H1 (cell line): ENCODE measurements around the gene CCDC192. TPM values are rescaled to one million over a fixed set of nuclear protein-coding genes. Genes with fewer than 3 reads are reported as not detected.

Experiments
- CTCF ChIA-PET: fragments of 300-600 bp; sonication (Branson Sonifier 250); formaldehyde crosslinking; loops from one replicate; lab custom pipeline; 2021; ENCODE audit not compliant: partially characterized antibody; lab: Charles Lee
- POLR2A ChIA-PET: fragments of 300-600 bp; sonication (Branson Sonifier 250); formaldehyde crosslinking; loops from one replicate; lab custom pipeline; 2021; ENCODE audit warnings: inconsistent platforms; ENCODE audit not compliant: partially characterized antibody; lab: Charles Lee
- DNase-seq, 2 experiments: peaks; one replicate each; pipeline versions ENCODE4 v3.0.0 to v3.0.0-alpha.2; 2010 to 2022; ENCODE audit warnings: low spot score in 2 of 2, low read depth in 1 of 2, mixed read lengths in 1 of 2
- FAIRE-seq: peaks from 2 replicates; lab custom pipeline; 2011; peaks lifted over from hg19 to GRCh38; lab: Jason Lieb, UNC
- H2AFZ ChIP-seq: 2 replicates; pipeline ENCODE4 v1.8.1; 2012; ENCODE audit warnings: low read length, inconsistent platforms
- H2AK5ac ChIP-seq: 2 replicates; pipeline ENCODE4 v1.6.1; 2013; ENCODE audit warnings: low read depth, low read length
- H2BK120ac ChIP-seq: replicated peaks from 2 replicates; pipeline ENCODE3; 2013; ENCODE audit warnings: low read depth, low read length, inconsistent platforms
- H2BK12ac ChIP-seq: 2 replicates; pipeline ENCODE4 v1.6.1; 2013; ENCODE audit warnings: low read depth, low read length
- H2BK15ac ChIP-seq: 2 replicates; pipeline ENCODE4 v1.6.1; 2013; ENCODE audit warnings: low read length
- H2BK20ac ChIP-seq: 2 replicates; pipeline ENCODE4 v1.6.1; 2013; ENCODE audit warnings: low read length
- H2BK5ac ChIP-seq: 2 replicates; pipeline ENCODE4 v1.6.1; 2013; ENCODE audit warnings: low read depth, low read length
- H3K14ac ChIP-seq: 2 replicates; pipeline ENCODE4 v1.6.1; 2013; ENCODE audit warnings: inconsistent platforms; ENCODE audit not compliant: insufficient read length
- H3K18ac ChIP-seq: 2 replicates; pipeline ENCODE4 v1.6.1; 2013; ENCODE audit warnings: low read length; ENCODE audit errors: extremely low read depth
- H3K23ac ChIP-seq: 2 replicates; pipeline ENCODE4 v1.6.1; 2013; ENCODE audit warnings: inconsistent platforms; ENCODE audit not compliant: insufficient read length
- H3K23me2 ChIP-seq: 2 replicates; pipeline ENCODE4 v1.6.1; 2013; ENCODE audit warnings: low read depth, low read length
- H3K27ac ChIP-seq: 2 replicates; pipeline ENCODE4 v1.6.1; 2011; ENCODE audit warnings: low read depth, low read length, inconsistent platforms
- H3K27me3 ChIP-seq, 4 experiments: replicated peaks in 1 of 4; 1 replicate in 1 of 4; 2 replicates in 3 of 4; pipeline versions ENCODE4 v1.6.1 to v1.8.1; 2011 to 2013; ENCODE audit warnings: low read length in 3 of 4, mild to moderate bottlenecking in 3 of 4, inconsistent platforms in 2 of 4, mixed read lengths in 2 of 4, moderate library complexity in 1 of 4; ENCODE audit not compliant: control insufficient read depth in 3 of 4, insufficient read depth in 3 of 4; ENCODE audit errors: extremely low read depth in 1 of 4
- H3K36me3 ChIP-seq, 4 experiments: 2 replicates each; pipeline versions ENCODE4 v1.6.1 to v1.8.1; 2011 to 2013; ENCODE audit warnings: mild to moderate bottlenecking in 4 of 4, low read length in 3 of 4, moderate library complexity in 2 of 4, control low read depth in 1 of 4, inconsistent platforms in 1 of 4; ENCODE audit not compliant: insufficient read depth in 4 of 4, control insufficient read depth in 2 of 4
- H3K4ac ChIP-seq: replicated peaks from 2 replicates; pipeline ENCODE3; 2013; ENCODE audit warnings: low read length, low read depth, mixed read lengths, inconsistent platforms; ENCODE audit not compliant: insufficient read length
- H3K4me1 ChIP-seq, 4 experiments: replicated peaks in 1 of 4; 1 replicate in 1 of 4; 2 replicates in 3 of 4; pipeline versions ENCODE4 v1.6.1 to v1.8.1; 2011 to 2013; ENCODE audit warnings: low read length in 3 of 4, inconsistent platforms in 2 of 4, mixed read lengths in 1 of 4; ENCODE audit not compliant: insufficient read depth in 4 of 4, control insufficient read depth in 3 of 4
- H3K4me2 ChIP-seq, 2 experiments: 2 replicates each; pipeline versions ENCODE4 v1.6.1 to v1.8.1; 2011 to 2013; ENCODE audit warnings: low read depth in 2 of 2, low read length in 2 of 2, control low read depth in 1 of 2, inconsistent platforms in 1 of 2, mild to moderate bottlenecking in 1 of 2; ENCODE audit not compliant: insufficient read depth in 1 of 2
- H3K4me3 ChIP-seq, 4 experiments: fragments of 200-600, 300-600 bp in 1 of 4; sonication (generic), shearing (Covaris generic), sonication (Bioruptor Twin) in 1 of 4; 2 replicates each; pipeline versions ENCODE4 v1.5.1 to v1.8.1; 2011 to 2016; ENCODE audit warnings: low read length in 4 of 4, low read depth in 3 of 4, control low read depth in 2 of 4, inconsistent platforms in 2 of 4, mild to moderate bottlenecking in 2 of 4, mixed read lengths in 1 of 4, moderate library complexity in 1 of 4; ENCODE audit not compliant: insufficient read depth in 2 of 4; ENCODE audit errors: extremely low read depth in 1 of 4
- H3K56ac ChIP-seq: replicated peaks from 2 replicates; pipeline ENCODE3; 2013; ENCODE audit warnings: low read depth, mild to moderate bottlenecking, mixed read lengths, low read length, inconsistent platforms; ENCODE audit not compliant: insufficient read length
- H3K79me1 ChIP-seq: 2 replicates; pipeline ENCODE4 v1.6.1; 2013; ENCODE audit warnings: low read depth, low read length, control low read depth
- H3K79me2 ChIP-seq, 2 experiments: 2 replicates each; pipeline versions ENCODE4 v1.6.1 to v1.8.1; 2012 to 2013; ENCODE audit warnings: low read length in 2 of 2, mild to moderate bottlenecking in 2 of 2, inconsistent platforms in 1 of 2; ENCODE audit not compliant: insufficient read depth in 2 of 2, control insufficient read depth in 1 of 2
- H3K9ac ChIP-seq, 4 experiments: replicated peaks in 1 of 4; 1 replicate in 1 of 4; 2 replicates in 3 of 4; pipeline versions ENCODE4 v1.6.1 to v1.8.1; 2011 to 2013; ENCODE audit warnings: low read depth in 3 of 4, low read length in 3 of 4, control low read depth in 2 of 4, mild to moderate bottlenecking in 2 of 4, moderate library complexity in 2 of 4, inconsistent platforms in 1 of 4; ENCODE audit errors: extremely low read depth in 1 of 4
- H3K9me3 ChIP-seq, 2 experiments: 2 replicates each; pipeline versions ENCODE4 v1.6.1 to v1.8.1; 2012 to 2013; ENCODE audit warnings: mild to moderate bottlenecking in 2 of 2, moderate library complexity in 2 of 2, control low read depth in 1 of 2, inconsistent platforms in 1 of 2, low read depth in 1 of 2, low read length in 1 of 2, mixed read lengths in 1 of 2; ENCODE audit not compliant: insufficient read depth in 2 of 2
- H4K20me1 ChIP-seq, 2 experiments: replicated peaks in 1 of 2; 2 replicates each; pipeline versions ENCODE3 to v1.8.1; 2011 to 2013; ENCODE audit warnings: inconsistent platforms in 2 of 2, low read length in 2 of 2, mild to moderate bottlenecking in 1 of 2; ENCODE audit not compliant: insufficient read depth in 2 of 2, control insufficient read depth in 1 of 2
- H4K5ac ChIP-seq: 2 replicates; pipeline ENCODE4 v1.6.1; 2013; ENCODE audit warnings: low read length, low read depth, mixed read lengths, inconsistent platforms; ENCODE audit not compliant: insufficient read length
- H4K8ac ChIP-seq: 2 replicates; pipeline ENCODE4 v1.8.0; 2013; ENCODE audit warnings: mild to moderate bottlenecking, moderate library complexity, low read length, inconsistent platforms; ENCODE audit not compliant: insufficient read depth; ENCODE audit errors: extremely low read depth
- H4K91ac ChIP-seq: replicated peaks from 2 replicates; pipeline ENCODE3; 2013; ENCODE audit warnings: low read length, mixed read lengths, inconsistent platforms; ENCODE audit not compliant: insufficient read length
- CBX8 ChIP-seq: fragments of 300-800, 300-1000 bp; sonication (generic); IDR thresholded peaks from 2 replicates; pipeline ENCODE4 v1.7.1; 2016; ENCODE audit warnings: low read depth, low read length, borderline replicate concordance
- GABPA ChIP-seq: IDR thresholded peaks from 2 replicates; pipeline ENCODE4 v1.6.1; 2011; ENCODE audit warnings: mild to moderate bottlenecking, low read length, moderate library complexity, borderline replicate concordance; ENCODE audit not compliant: insufficient read depth
- KDM1A ChIP-seq: fragments of 200-600, 300-600 bp; sonication (generic); IDR thresholded peaks from 2 replicates; pipeline ENCODE4 v1.7.1; 2016; ENCODE audit warnings: mild to moderate bottlenecking, low read length, borderline replicate concordance
- KDM5A ChIP-seq: fragments of 200-600 bp; IDR thresholded peaks from 2 replicates; pipeline ENCODE4 v1.7.1; 2012; ENCODE audit warnings: mild to moderate bottlenecking, low read length, inconsistent platforms, mixed read lengths
- MAFK ChIP-seq: IDR thresholded peaks from 2 replicates; pipeline ENCODE4 v1.6.1; 2012; ENCODE audit warnings: low read depth, mild to moderate bottlenecking, improper control_type of control experiment, low read length
- POU5F1 ChIP-seq: IDR thresholded peaks from 2 replicates; pipeline ENCODE4 v1.6.1; 2011; ENCODE audit warnings: low read depth, mild to moderate bottlenecking, low read length, moderate library complexity
- RAD21 ChIP-seq, 2 experiments: IDR thresholded peaks in 1 of 2; conservative IDR thresholded peaks in 1 of 2; 2 replicates each; pipeline ENCODE4 v1.6.1; 2011; ENCODE audit warnings: low read depth in 2 of 2, low read length in 2 of 2, improper control_type of control experiment in 1 of 2, inconsistent platforms in 1 of 2, mild to moderate bottlenecking in 1 of 2, moderate library complexity in 1 of 2
- SUZ12 ChIP-seq: fragments of 200-600 bp; sonication (generic); IDR thresholded peaks from 2 replicates; pipeline ENCODE4 v1.6.1; 2012; ENCODE audit warnings: mild to moderate bottlenecking, inconsistent platforms, low read length, moderate library complexity, mixed read lengths
- WGBS, 2 experiments: shearing (Covaris generic) in 1 of 2; methylation state at CpG; one replicate each; pipeline versions ENCODE4 v1.1.6 to v1.1.7; 2013 to 2015; ENCODE audit warnings: low lambda C conversion rate in 2 of 2, mixed read lengths in 2 of 2, inconsistent platforms in 1 of 2, low coverage in 1 of 2, missing lambda C conversion rate in 1 of 2; ENCODE audit not compliant: insufficient replicate concordance in 2 of 2, insufficient coverage in 1 of 2, insufficient read length in 1 of 2; ENCODE audit errors: extremely low coverage in 1 of 2, missing lambda C conversion rate in 1 of 2; 5-methylcytosine and 5-hydroxymethylcytosine counted together
- polyA plus RNA-seq, 7 experiments: library from polyadenylated mRNA; depleted of rRNA in 3 of 7; stranded (reverse) in 5 of 7; unstranded in 2 of 7; fragments of >200 nt in 5 of 7; fragments of 200-250 nt in 2 of 7; gene quantifications; 1 replicate in 5 of 7; 2 replicates in 1 of 7; 4 replicates in 1 of 7; pipeline versions ENCODE4 v1.2.1 to v1.2.3, GENCODE V29; 2011 to 2013; ENCODE audit warnings: missing spikeins in 2 of 7, mixed read lengths in 2 of 7
- total RNA-seq: library from RNA; stranded (reverse); fragmentation: NEBNext Ultra II Directional; extraction: Animal tissue kit (Norgen Biotek cat#: 25700); gene quantifications from 2 replicates; pipeline ENCODE4 v1.2.1, GENCODE V29; 2021
- TF ChIP-seq, protein P1 (sequence below), 3 experiments: IDR thresholded peaks; 1 replicate in 2 of 3; 2 replicates in 1 of 3; pipeline versions ENCODE4 v1.5.1 to v1.6.1; 2011; ENCODE audit warnings: low read length in 3 of 3, mild to moderate bottlenecking in 3 of 3, inconsistent platforms in 2 of 3, low read depth in 1 of 3, moderate library complexity in 1 of 3; ENCODE audit not compliant: insufficient read depth in 1 of 3; ENCODE audit errors: control extremely low read depth in 1 of 3

CCDC192 gene
- total and polyA plus RNA-seq, 2 of the 8 experiments (the other 6 are each of a cell fraction or from before 2014, with no cell fraction given), result 0.61 TPM; not detected in 1

DNA sequence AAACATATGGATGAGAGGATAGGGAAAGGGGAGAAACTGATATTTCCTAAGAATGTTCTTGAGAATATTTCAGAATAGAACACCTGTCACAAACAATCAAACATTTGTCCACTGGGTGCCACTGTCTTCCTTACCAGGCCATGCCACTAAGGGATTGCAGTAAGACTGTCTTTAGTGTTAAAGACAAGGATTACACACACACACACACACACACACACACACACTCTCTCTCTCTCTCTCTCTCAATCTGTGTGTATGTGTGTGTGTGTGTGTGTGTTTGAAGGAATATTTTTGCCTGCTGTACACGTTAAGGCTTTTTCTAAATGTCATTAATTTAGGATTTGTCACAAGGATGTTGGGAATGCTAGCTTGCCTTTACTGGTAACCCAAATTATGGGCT lies 54.4 kb downstream of the CCDC192 start:
- Histone ChIP-seq H2BK12ac (no peak overlapping the region), H3K9ac (no peak overlapping the region), H3K14ac (no peak overlapping the region), H2AFZ (no peak overlapping the region), H3K4me1 (peaks cover 0 to 5% (median 0%) of the 10 kb centered on the region in 4 experiments; a peak in 2 of 7 replicates), H4K91ac (no peak overlapping the region), H4K8ac (no peak overlapping the region), H4K5ac (no peak overlapping the region), H3K9me3 (no peaks in the 10 kb centered on the region), H3K4me2 (no peak overlapping the region), H2BK20ac (no peak overlapping the region), H4K20me1 (no peaks in the 10 kb centered on the region), H3K56ac (no peak overlapping the region), H2BK15ac (no peak overlapping the region), H2AK5ac (no peak overlapping the region), H3K4me3 (no peak overlapping the region), H3K27me3 (no peaks in the 10 kb centered on the region), H2BK5ac (no peak overlapping the region), H3K23ac (no peak overlapping the region), H3K36me3 (no peaks in the 10 kb centered on the region), H3K27ac (no peak overlapping the region), H3K79me2 (no peaks in the 10 kb centered on the region), H3K4ac (no peak overlapping the region), H3K79me1 (no peaks in the 10 kb centered on the region), H3K23me2 (peaks cover 2% of the 10 kb centered on the region; the same call in 1 of the 2 replicates), H2BK120ac (no peak overlapping the region), H3K18ac (no peak overlapping the region)
- 81% methylated on average over 1 of the region's 1 CpG; no CpG with 5 or more reads in 1 of the 2 experiments for WGBS, 2 experiments
- ChIA-PET CTCF (interaction anchor here (0.6 to 2.4 kb wide), 13 partner anchors 37 to 546 kb away, joined by 3 to 7 read pairs (median 4); no protein-coding TSS in a partner anchor), POLR2A (interaction anchor here (1.5 kb wide), 1 partner anchor 9 kb away, joined by 4 read pairs; no protein-coding TSS in a partner anchor)
- FAIRE-seq, result no peak
- no peak for DNase-seq
- peak; percentile 75 to 80 for TF ChIP-seq RAD21 (IDR thresholded peaks at IDR 0.05 in 1 of 2, conservative IDR thresholded peaks at IDR 0.05 in 1 of 2; ENCODE audit: low read depth in 2 of 2, low read length in 2 of 2)
- no peak for TF ChIP-seq MAFK
- TF ChIP-seq SUZ12, result no peak
- TF ChIP-seq KDM1A, result no peak
- no peak for TF ChIP-seq GABPA
- no peak for TF ChIP-seq KDM5A
- TF ChIP-seq, protein P1, sequence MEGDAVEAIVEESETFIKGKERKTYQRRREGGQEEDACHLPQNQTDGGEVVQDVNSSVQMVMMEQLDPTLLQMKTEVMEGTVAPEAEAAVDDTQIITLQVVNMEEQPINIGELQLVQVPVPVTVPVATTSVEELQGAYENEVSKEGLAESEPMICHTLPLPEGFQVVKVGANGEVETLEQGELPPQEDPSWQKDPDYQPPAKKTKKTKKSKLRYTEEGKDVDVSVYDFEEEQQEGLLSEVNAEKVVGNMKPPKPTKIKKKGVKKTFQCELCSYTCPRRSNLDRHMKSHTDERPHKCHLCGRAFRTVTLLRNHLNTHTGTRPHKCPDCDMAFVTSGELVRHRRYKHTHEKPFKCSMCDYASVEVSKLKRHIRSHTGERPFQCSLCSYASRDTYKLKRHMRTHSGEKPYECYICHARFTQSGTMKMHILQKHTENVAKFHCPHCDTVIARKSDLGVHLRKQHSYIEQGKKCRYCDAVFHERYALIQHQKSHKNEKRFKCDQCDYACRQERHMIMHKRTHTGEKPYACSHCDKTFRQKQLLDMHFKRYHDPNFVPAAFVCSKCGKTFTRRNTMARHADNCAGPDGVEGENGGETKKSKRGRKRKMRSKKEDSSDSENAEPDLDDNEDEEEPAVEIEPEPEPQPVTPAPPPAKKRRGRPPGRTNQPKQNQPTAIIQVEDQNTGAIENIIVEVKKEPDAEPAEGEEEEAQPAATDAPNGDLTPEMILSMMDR (IDR thresholded peaks at IDR 0.05; ENCODE audit: control extremely low read depth in 1 of 3, insufficient read depth in 1 of 3, low read depth in 1 of 3, low read length in 3 of 3), result peak in 2 of 3 experiments; percentile 38 to 53; a peak in 3 of 4 replicates
- no peak for TF ChIP-seq CBX8
- TF ChIP-seq POU5F1, result no peak
